ENCODE measurements around the gene RNF157.

The RNF157 gene

DNA sequence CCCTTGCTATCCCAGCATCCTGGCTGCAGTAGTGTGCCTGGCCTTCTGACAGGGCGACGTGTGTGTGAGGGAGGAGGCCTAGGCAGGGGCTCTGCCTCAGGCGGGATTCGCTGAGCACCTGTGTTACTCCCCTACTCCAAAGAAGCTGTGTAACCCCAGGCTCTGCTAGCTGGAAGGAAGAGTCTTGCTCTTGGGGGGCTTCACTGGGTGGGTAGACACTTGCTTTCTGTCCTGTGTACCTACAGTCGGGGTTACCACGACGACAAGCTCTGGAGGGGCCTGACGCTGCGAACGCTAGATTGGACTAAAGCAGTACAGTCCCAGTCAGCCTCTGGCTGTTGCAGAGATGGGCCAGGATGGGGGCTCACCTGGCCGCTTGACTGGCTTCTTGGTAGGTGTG lies 146.2 kb downstream of the RNF157 start:
- TF ChIP-seq, protein P1, sequence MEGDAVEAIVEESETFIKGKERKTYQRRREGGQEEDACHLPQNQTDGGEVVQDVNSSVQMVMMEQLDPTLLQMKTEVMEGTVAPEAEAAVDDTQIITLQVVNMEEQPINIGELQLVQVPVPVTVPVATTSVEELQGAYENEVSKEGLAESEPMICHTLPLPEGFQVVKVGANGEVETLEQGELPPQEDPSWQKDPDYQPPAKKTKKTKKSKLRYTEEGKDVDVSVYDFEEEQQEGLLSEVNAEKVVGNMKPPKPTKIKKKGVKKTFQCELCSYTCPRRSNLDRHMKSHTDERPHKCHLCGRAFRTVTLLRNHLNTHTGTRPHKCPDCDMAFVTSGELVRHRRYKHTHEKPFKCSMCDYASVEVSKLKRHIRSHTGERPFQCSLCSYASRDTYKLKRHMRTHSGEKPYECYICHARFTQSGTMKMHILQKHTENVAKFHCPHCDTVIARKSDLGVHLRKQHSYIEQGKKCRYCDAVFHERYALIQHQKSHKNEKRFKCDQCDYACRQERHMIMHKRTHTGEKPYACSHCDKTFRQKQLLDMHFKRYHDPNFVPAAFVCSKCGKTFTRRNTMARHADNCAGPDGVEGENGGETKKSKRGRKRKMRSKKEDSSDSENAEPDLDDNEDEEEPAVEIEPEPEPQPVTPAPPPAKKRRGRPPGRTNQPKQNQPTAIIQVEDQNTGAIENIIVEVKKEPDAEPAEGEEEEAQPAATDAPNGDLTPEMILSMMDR (IDR thresholded peaks at IDR 0.05; ENCODE audit: insufficient read depth, low read depth, low read length, missing control alignments) = no peak
- DNase-seq (ENCODE audit: low read depth) = no peak
- H3K4me3 ChIP-seq (ENCODE audit: low read depth, low read length) = no peak overlapping the region

DNA sequence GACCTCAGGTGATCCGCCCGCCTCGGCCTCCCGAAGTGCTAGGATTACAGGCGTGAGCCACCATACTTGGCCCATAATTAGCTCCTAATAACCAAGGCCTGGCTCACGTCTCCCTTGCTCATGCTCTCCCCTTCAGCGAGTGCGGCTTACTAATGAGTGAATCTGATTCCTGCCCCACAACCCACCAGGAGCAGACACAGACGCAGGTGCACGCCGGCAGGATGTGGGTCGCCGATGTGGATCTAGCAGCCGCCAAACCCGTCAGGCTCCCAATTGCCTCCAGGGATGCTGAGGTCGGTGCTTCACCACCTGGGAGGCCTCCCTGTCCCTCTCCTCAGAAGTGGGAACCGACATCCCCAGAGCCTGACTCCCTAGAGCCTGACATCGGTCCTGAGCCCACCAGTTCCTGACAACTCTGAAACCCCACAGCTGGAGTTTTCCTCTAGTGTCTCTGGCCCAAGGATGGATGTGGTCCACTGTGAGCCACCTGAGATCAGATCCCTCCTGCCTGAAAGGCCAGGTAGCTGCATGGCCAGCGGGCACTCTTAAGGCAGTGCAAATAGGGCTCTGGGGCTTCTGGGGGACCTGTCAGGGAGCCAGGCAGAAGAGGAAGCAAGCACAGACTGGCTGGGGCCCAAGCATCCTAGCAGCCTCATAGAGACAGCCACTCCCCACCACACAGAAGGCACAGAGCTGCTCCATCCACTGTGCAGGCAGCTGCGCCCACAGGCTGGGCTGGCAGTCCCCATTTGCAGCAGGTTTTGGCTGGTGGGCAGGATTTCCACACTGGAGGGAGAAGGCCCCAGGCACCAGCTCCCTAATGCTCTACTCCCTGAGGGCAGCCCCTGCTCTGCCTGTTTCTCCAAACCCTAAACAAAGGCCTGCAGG lies 147.5 kb downstream of the RNF157 start:
- TF ChIP-seq, protein P1 (IDR thresholded peaks at IDR 0.05; ENCODE audit: insufficient read depth, low read depth, low read length, missing control alignments) = no peak
- no peak overlapping the region for H3K4me3 ChIP-seq (ENCODE audit: low read depth, low read length)
- no peak for DNase-seq (ENCODE audit: low read depth)
